ENCODE data around the gene TMCO4. TPM values are rescaled to one million over a fixed set of nuclear protein-coding genes. Genes with fewer than 3 reads are reported as not detected.

The TMCO4 gene
- total RNA-seq, 1 donor from 2014 or later, result 11.4 TPM

GRCh38 chr1:19750882-19751276 lies 48.8 kb downstream of the TMCO4 start:
- DNase-seq (ENCODE audit: extremely low read depth, low read depth, low spot score), result no peak

GRCh38 chr1:19750101-19750881 lies 49.4 kb downstream of the TMCO4 start:
- no peak for DNase-seq (ENCODE audit: extremely low read depth, low read depth, low spot score)

GRCh38 chr1:19749685-19750084 lies 50.0 kb downstream of the TMCO4 start:
- DNase-seq (ENCODE audit: extremely low read depth, low read depth, low spot score), result no peak

GRCh38 chr1:19747761-19748160 lies 52.0 kb downstream of the TMCO4 start:
- DNase-seq (ENCODE audit: extremely low read depth, low read depth, low spot score), result no peak

- no peak for DNase-seq (ENCODE audit: extremely low read depth, low read depth, low spot score)
These were observed 54.8 kb downstream of the TMCO4 start for GRCh38 chr1:19744886-19745285.

GRCh38 chr1:19744335-19744743 lies 55.4 kb downstream of the TMCO4 start:
- DNase-seq (ENCODE audit: extremely low read depth, low read depth, low spot score), result no peak

- DNase-seq (ENCODE audit: extremely low read depth, low read depth, low spot score), result no peak
These were observed 55.9 kb downstream of the TMCO4 start for GRCh38 chr1:19743793-19744192.

- no peak for DNase-seq (ENCODE audit: extremely low read depth, low read depth, low spot score)
These were observed 56.5 kb downstream of the TMCO4 start for GRCh38 chr1:19743180-19743579.

- DNase-seq (ENCODE audit: extremely low read depth, low read depth, low spot score), result no peak
These were observed 60.1 kb downstream of the TMCO4 start for GRCh38 chr1:19739628-19740027.

GRCh38 chr1:19738669-19739068 lies 61.0 kb downstream of the TMCO4 start:
- DNase-seq (ENCODE audit: extremely low read depth, low read depth, low spot score), result no peak

- DNase-seq (ENCODE audit: extremely low read depth, low read depth, low spot score), result no peak
These were observed 61.6 kb downstream of the TMCO4 start for GRCh38 chr1:19738076-19738475.

- DNase-seq (ENCODE audit: extremely low read depth, low read depth, low spot score), result no peak
These were observed 62.5 kb downstream of the TMCO4 start for GRCh38 chr1:19737104-19737825.

GRCh38 chr1:19735440-19736127 lies 64.1 kb downstream of the TMCO4 start:
- DNase-seq (ENCODE audit: extremely low read depth, low read depth, low spot score), result no peak

- no peak for DNase-seq (ENCODE audit: extremely low read depth, low read depth, low spot score)
These were observed 65.2 kb downstream of the TMCO4 start for GRCh38 chr1:19734472-19734999.

- no peak for DNase-seq (ENCODE audit: extremely low read depth, low read depth, low spot score)
These were observed 65.7 kb downstream of the TMCO4 start for GRCh38 chr1:19734056-19734455.

- no peak for DNase-seq (ENCODE audit: extremely low read depth, low read depth, low spot score)
These were observed 66.1 kb downstream of the TMCO4 start for GRCh38 chr1:19733615-19734014.

GRCh38 chr1:19731311-19731821 lies 68.3 kb downstream of the TMCO4 start:
- DNase-seq (ENCODE audit: extremely low read depth, low read depth, low spot score), result no peak

- no peak for DNase-seq (ENCODE audit: extremely low read depth, low read depth, low spot score)
These were observed 68.9 kb downstream of the TMCO4 start for GRCh38 chr1:19730793-19731192.

GRCh38 chr1:19730232-19730631 lies 69.5 kb downstream of the TMCO4 start:
- no peak for DNase-seq (ENCODE audit: extremely low read depth, low read depth, low spot score)

GRCh38 chr1:19728413-19729145 lies 71.1 kb downstream of the TMCO4 start:
- no peak for DNase-seq (ENCODE audit: extremely low read depth, low read depth, low spot score)
